Right lobe of liver (tissue), 4 donors: ENCODE results near the gene ADAM10.

ENCODE experiments used
- CTCF ChIP-seq, 4 donors: fragments of 200-600 bp in 3 of 4; fragments of 450-650 bp in 1 of 4; IDR thresholded peaks; one replicate each; pipeline versions ENCODE4 v1.5.1 to v1.8.0; 2016 to 2022; ENCODE audit warnings: antibody characterized with exemption in 4 of 4, mild to moderate bottlenecking in 2 of 4
- POLR2A ChIP-seq: fragments of 450-650 bp; IDR thresholded peaks from one replicate; pipeline ENCODE4 v1.6.1; 2017; ENCODE audit warnings: antibody characterized with exemption, mild to moderate bottlenecking
- donor health status: DM: no; HTN: no; CAD: no.
- donor health status: DM: no; HTN: no; CAD: no.
- donor health status: DM: no; HTN: yes; CAD: no.

- TF ChIP-seq POLR2A (no peak), CTCF (IDR thresholded peaks at IDR 0.05) (no peak)
Observed at GRCh38 chr15:58761010-58761388, 11.5 kb upstream of the ADAM10 start.
